ENCODE measurements around the gene WSCD1.

- TF ChIP-seq POLR2A (IDR thresholded peaks at IDR 0.05) = no peak
- no peak for TF ChIP-seq CTCF (IDR thresholded peaks at IDR 0.05)
- TF ChIP-seq POLR2AphosphoS5 (IDR thresholded peaks at IDR 0.05) = no peak
Measured at GRCh38 chr17:6072157-6072556, 2.0 kb downstream of the WSCD1 start.

Data from gastroesophageal sphincter (tissue), 3 donors.